A549 (cell line): ENCODE measurements around the gene DCX. TPM values are rescaled to one million over a fixed set of nuclear protein-coding genes. Genes with fewer than 3 reads are reported as not detected.

Source experiments
- ATAC-seq, 2 experiments: fragments of 200-7000 bp in 1 of 2; fragments of >200 bp in 1 of 2; cut with Nextera tagmentation in 1 of 2; cut with Tn5 transposase in 1 of 2; 3 replicates each; pipeline versions ENCODE4 v1.8.0 to v1.9.1; 2018 to 2020; ENCODE audit warnings: mild to moderate bottlenecking in 1 of 2, moderate library complexity in 1 of 2
- CTCF ChIA-PET: fragments of 300-600 bp; sonication (Branson Sonifier 250); formaldehyde crosslinking; extraction: SDS; loops from one replicate; lab custom pipeline; 2021; ENCODE audit warnings: antibody characterized with exemption, inconsistent platforms; lab: Yijun Ruan, JAX
- POLR2A ChIA-PET: fragments of 350-600 bp; formaldehyde crosslinking; extraction: SDS; loops from one replicate; lab custom pipeline; 2021; ENCODE audit warnings: antibody characterized with exemption, inconsistent platforms; lab: Yijun Ruan, JAX
- DNase-seq, 2 experiments: peaks; one replicate each; pipeline versions ENCODE4 v3.0.0 to v3.0.0-alpha.2; 2011 to 2016; ENCODE audit warnings: low read depth in 1 of 2, low spot score in 1 of 2
- FAIRE-seq: peaks from 2 replicates; lab custom pipeline; 2011; peaks lifted over from hg19 to GRCh38; lab: Jason Lieb, UNC
- H3K27ac ChIP-seq, 2 experiments: fragments of >200 bp; sonication (Bioruptor Twin); formaldehyde crosslinking; 3 replicates each; pipeline ENCODE4 v1.5.1; 2016 to 2017
- H3K4me1 ChIP-seq: fragments of >200 bp; sonication (Bioruptor Twin); formaldehyde crosslinking; 3 replicates; pipeline ENCODE4 v1.6.1; 2016
- H3K4me2 ChIP-seq: fragments of >200 bp; sonication (Bioruptor Twin); formaldehyde crosslinking; 3 replicates; pipeline ENCODE4 v1.6.1; 2016
- H3K4me3 ChIP-seq: fragments of >200 bp; sonication (Bioruptor Twin); formaldehyde crosslinking; 3 replicates; pipeline ENCODE4 v1.5.1; 2016
- H3K9me3 ChIP-seq: fragments of >200 bp; sonication (Bioruptor Twin); formaldehyde crosslinking; 3 replicates; pipeline ENCODE4 v1.6.1; 2016
- CBX2 ChIP-seq: fragments of 200-600 bp; sonication (generic); IDR thresholded peaks from 2 replicates; pipeline ENCODE4 v1.6.1; 2016; ENCODE audit warnings: low read depth, mild to moderate bottlenecking, borderline replicate concordance
- CEBPB ChIP-seq, 2 experiments: fragments of >200 bp in 1 of 2; sonication (Bioruptor Twin) in 1 of 2; formaldehyde crosslinking in 1 of 2; IDR thresholded peaks; 2 replicates each; pipeline ENCODE4 v1.6.1; 2012 to 2016
- CHD2 ChIP-seq: fragments of 150-350 bp; IDR thresholded peaks from 2 replicates; pipeline ENCODE4 v1.6.1; 2014; ENCODE audit warnings: low read length; ENCODE audit not compliant: partially characterized antibody
- CTCF ChIP-seq: fragments of >200 bp; sonication (Bioruptor Twin); formaldehyde crosslinking; IDR thresholded peaks from 3 replicates; pipeline ENCODE4 v1.5.1; 2016
- E2F6 ChIP-seq: IDR thresholded peaks from 2 replicates; pipeline ENCODE4 v1.6.1; 2012; ENCODE audit warnings: low read depth, borderline replicate concordance
- HEYL ChIP-seq: fragments of 250-450 bp; sonication (Bioruptor Pico); IDR thresholded peaks from 2 replicates; pipeline ENCODE4 v1.8.0; 2021; ENCODE audit warnings: mild to moderate bottlenecking, moderate library complexity
- MAFK ChIP-seq: fragments of 450-650 bp; IDR thresholded peaks from 2 replicates; pipeline ENCODE4 v1.6.1; 2014; ENCODE audit not compliant: partially characterized antibody
- MAZ ChIP-seq: fragments of 150-350 bp; IDR thresholded peaks from 2 replicates; pipeline ENCODE4 v1.6.1; 2014; ENCODE audit warnings: antibody characterized with exemption, low read depth, low read length, borderline replicate concordance
- NR3C1 ChIP-seq: fragments of >200 bp; sonication (Bioruptor Twin); formaldehyde crosslinking; IDR thresholded peaks from 3 replicates; pipeline ENCODE4 v1.6.1; 2017
- POLR2A ChIP-seq: IDR thresholded peaks from 2 replicates; pipeline ENCODE4 v1.6.1; 2012; ENCODE audit warnings: mild to moderate bottlenecking, low read length
- RCOR1 ChIP-seq: fragments of 150-350 bp; IDR thresholded peaks from 2 replicates; pipeline ENCODE4 v1.6.1; 2014; ENCODE audit warnings: antibody characterized with exemption, low read length, low read depth
- REST ChIP-seq: fragments of 200-600 bp; sonication (generic); IDR thresholded peaks from 2 replicates; pipeline ENCODE4 v1.6.1; 2016; ENCODE audit warnings: antibody characterized with exemption, mild to moderate bottlenecking, moderate library complexity
- SMC3 ChIP-seq: fragments of >200 bp; sonication (Bioruptor Twin); formaldehyde crosslinking; IDR thresholded peaks from 3 replicates; pipeline ENCODE4 v1.6.1; 2018; ENCODE audit warnings: inconsistent platforms
- SREBF2 ChIP-seq: fragments of 450-650 bp; IDR thresholded peaks from 2 replicates; pipeline ENCODE4 v1.6.1; 2014; ENCODE audit warnings: mild to moderate bottlenecking, moderate library complexity
- TFCP2L1 ChIP-seq: fragments of 250-450 bp; sonication (Bioruptor Pico); IDR thresholded peaks from 2 replicates; pipeline ENCODE4 v1.5.0; 2021; ENCODE audit warnings: mild to moderate bottlenecking
- TP53 ChIP-seq: fragments of 250-450 bp; sonication (Bioruptor Pico); IDR thresholded peaks from 2 replicates; pipeline ENCODE4 v1.5.0; 2021; ENCODE audit warnings: mild to moderate bottlenecking, moderate library complexity
- ZNF302 ChIP-seq: fragments of 250-450 bp; sonication (Bioruptor Pico); IDR thresholded peaks from 2 replicates; pipeline ENCODE4 v1.9.0; 2021; ENCODE audit warnings: inconsistent platforms, mild to moderate bottlenecking, moderate library complexity
- WGBS: methylation state at CpG from one replicate; pipeline ENCODE4 v1.1.6; 2017; ENCODE audit errors: missing lambda C conversion rate; 5-methylcytosine and 5-hydroxymethylcytosine counted together
- polyA plus RNA-seq, 4 experiments: library from polyadenylated mRNA; depleted of rRNA in 3 of 4; stranded (reverse); fragments of >200 nt; fragmentation: RNase III in 1 of 4; extraction: RNeasy Plus Mini Kit Qiagen cat#74134 plus additional on column Dnase treatment in 1 of 4; gene quantifications; 2 replicates in 3 of 4; 3 replicates in 1 of 4; pipeline ENCODE4 v1.2.3, GENCODE V29; 2011 to 2017

Gene DCX
- polyA plus RNA-seq, 2 of the 4 experiments (the other 2 are of a cell fraction) = not detected

- ChIA-PET POLR2A (no interaction called here), CTCF (no interaction called here)
- no peak for ATAC-seq
- no peak overlapping the region for H3K4me2 ChIP-seq
- H3K27ac ChIP-seq = no peak overlapping the region
- DNase-seq = no peak
- no peaks in the 10 kb centered on the region for H3K4me1 ChIP-seq
- no peak for FAIRE-seq
- H3K9me3 ChIP-seq = no peaks in the 10 kb centered on the region
- TF ChIP-seq CTCF = no peak
- TF ChIP-seq TFCP2L1 (CRISPR knock-in tag) = no peak
- TF ChIP-seq MAZ = no peak
- TF ChIP-seq CEBPB (IDR thresholded peaks at IDR 0.05) = no peak
- TF ChIP-seq MAFK = no peak
- TF ChIP-seq SREBF2 = no peak
- H3K4me3 ChIP-seq = no peak overlapping the region
These were observed 29.7 kb downstream of the DCX start for GRCh38 chrX:111382277-111382676.

GRCh38 chrX:111376897-111377578 lies 35.0 kb downstream of the DCX start:
- Histone ChIP-seq H3K9me3 (no peaks in the 10 kb centered on the region), H3K27ac (no peak overlapping the region), H3K4me2 (no peak overlapping the region), H3K4me1 (no peaks in the 10 kb centered on the region), H3K4me3 (no peak overlapping the region)
- DNase-seq = no peak
- WGBS = 3% methylated on average over 6 of the region's 6 CpGs
- no peak for ATAC-seq
- TF ChIP-seq CBX2 (no peak), ZNF302 (CRISPR knock-in tag) (no peak)
- no peak for FAIRE-seq
- POLR2A ChIA-PET = no interaction called here
- CTCF ChIA-PET = no interaction called here

GRCh38 chrX:111376486-111376885 lies 35.5 kb downstream of the DCX start:
- no peak for TF ChIP-seq HEYL (CRISPR knock-in tag)
- TF ChIP-seq SMC3 = no peak
- TF ChIP-seq POLR2A = no peak
- no peak for TF ChIP-seq E2F6
- TF ChIP-seq RCOR1 = no peak
- TF ChIP-seq TP53 = no peak
- no peak for TF ChIP-seq CHD2
- TF ChIP-seq, all 56 proteins: peak for 0
- H3K9me3 ChIP-seq = no peaks in the 10 kb centered on the region
- H3K27ac ChIP-seq = no peak overlapping the region
- H3K4me2 ChIP-seq = no peak overlapping the region
- no peaks in the 10 kb centered on the region for H3K4me1 ChIP-seq
- FAIRE-seq = no peak
- DNase-seq = no peak
- WGBS = 0% methylated on average over 3 of the region's 3 CpGs
- no peak for ATAC-seq
- POLR2A ChIA-PET = no interaction called here
- CTCF ChIA-PET = no interaction called here
- no peak overlapping the region for H3K4me3 ChIP-seq

- H3K4me1 ChIP-seq = no peaks in the 10 kb centered on the region
- 5% methylated on average over 2 of the region's 2 CpGs for WGBS
- ATAC-seq (no peak), DNase-seq (no peak), FAIRE-seq (no peak)
- no peaks in the 10 kb centered on the region for H3K9me3 ChIP-seq
- peak; percentile 89 for TF ChIP-seq REST
- no peak for TF ChIP-seq NR3C1
- no peak overlapping the region for H3K4me2 ChIP-seq
- CTCF ChIA-PET = interaction anchor here (0.6 to 1.5 kb wide), 2 partner anchors 15 to 384 kb away, joined by 3 read pairs; no protein-coding TSS in a partner anchor
- H3K4me3 ChIP-seq = no peak overlapping the region
- no peak overlapping the region for H3K27ac ChIP-seq
- POLR2A ChIA-PET = no interaction called here
These were observed 36.2 kb downstream of the DCX start for GRCh38 chrX:111375747-111376146.
